K562 (cell line): Measurements from ENCODE around the gene OR2AG1. TPM values are rescaled to one million over a fixed set of nuclear protein-coding genes. Genes with fewer than 3 reads are reported as not detected.

Source experiments
- ATAC-seq: fragments of 200-7000 bp; cut with Tn5 transposase; 3 replicates; pipeline ENCODE4 v1.9.1; 2020; ENCODE audit warnings: moderate library complexity
- BruUV-seq: library from RNA; stranded (reverse); fragments of 400-500 nt; replicated peaks from 2 replicates; lab custom pipeline; 2021; lab: Mats Ljungman, UMichigan
- CTCF ChIA-PET: fragments of 300-600 bp; formaldehyde crosslinking; extraction: SDS; loops from one replicate; lab custom pipeline; 2021; ENCODE audit warnings: low intra/inter-chr PET ratio; lab: Yijun Ruan, JAX
- POLR2A ChIA-PET: fragments of 300-600, 350-650 bp; sonication (Branson Sonifier 250); formaldehyde crosslinking; extraction: SDS; loops from one replicate; lab custom pipeline; 2021; ENCODE audit warnings: antibody characterized with exemption, inconsistent platforms; lab: Yijun Ruan, JAX
- DNase-seq, 4 experiments: peaks; one replicate each; pipeline versions ENCODE4 v3.0.0 to v3.0.0-alpha.2; 2011 to 2018; ENCODE audit warnings: low spot score in 3 of 4, mixed read lengths in 3 of 4; ENCODE audit errors: extremely low read depth in 1 of 4
- FAIRE-seq: peaks from 2 replicates; lab custom pipeline; 2011; peaks lifted over from hg19 to GRCh38; lab: Jason Lieb, UNC
- H2AFZ ChIP-seq: 2 replicates; pipeline ENCODE4 v1.6.0; 2011; ENCODE audit warnings: low read depth, low read length, control low read depth, inconsistent platforms
- H3K27ac ChIP-seq: fragments of 200-600 bp; 3 replicates; pipeline ENCODE4 v1.8.0; 2011; ENCODE audit warnings: low read depth, mild to moderate bottlenecking, control low read depth, inconsistent platforms, low read length, moderate library complexity, mixed read lengths; ENCODE audit errors: extremely low read depth
- H3K27me3 ChIP-seq, 2 experiments: fragments of 300-600 bp in 1 of 2; 2 replicates in 1 of 2; 3 replicates in 1 of 2; pipeline versions ENCODE4 v1.6.0 to v1.8.0; 2011; ENCODE audit warnings: inconsistent platforms in 2 of 2, low read length in 2 of 2, mild to moderate bottlenecking in 1 of 2, mixed read lengths in 1 of 2, moderate library complexity in 1 of 2; ENCODE audit not compliant: control insufficient read depth in 2 of 2, insufficient read depth in 2 of 2
- H3K36me3 ChIP-seq: fragments of 300-600 bp; 3 replicates; pipeline ENCODE4 v1.8.0; 2011; ENCODE audit warnings: mild to moderate bottlenecking, low read length, inconsistent platforms; ENCODE audit not compliant: control insufficient read depth, insufficient read depth
- H3K4me1 ChIP-seq, 2 experiments: fragments of 200-600 bp in 1 of 2; replicated peaks in 1 of 2; 2 replicates in 1 of 2; 3 replicates in 1 of 2; pipeline versions ENCODE4 v1.5.1 to v1.8.0; 2011; ENCODE audit warnings: inconsistent platforms in 2 of 2, low read length in 2 of 2, mild to moderate bottlenecking in 1 of 2, mixed read lengths in 1 of 2, moderate library complexity in 1 of 2; ENCODE audit not compliant: control insufficient read depth in 2 of 2, insufficient read depth in 2 of 2
- H3K4me2 ChIP-seq: 2 replicates; pipeline ENCODE4 v1.6.1; 2011; ENCODE audit warnings: low read length, control low read depth, inconsistent platforms, mixed read lengths; ENCODE audit not compliant: insufficient read depth
- H3K4me3 ChIP-seq: fragments of 200-600 bp; sonication (generic), shearing (Covaris generic); 2 replicates; pipeline ENCODE4 v1.5.1; 2016; ENCODE audit warnings: control low read depth, inconsistent platforms
- H3K79me2 ChIP-seq: fragments of 200-600 bp; 3 replicates; pipeline ENCODE4 v1.8.0; 2011; ENCODE audit warnings: low read length, inconsistent platforms; ENCODE audit not compliant: control insufficient read depth, insufficient read depth
- H3K9ac ChIP-seq, 2 experiments: 2 replicates each; pipeline versions ENCODE4 v1.6.0 to v1.6.1; 2011; ENCODE audit warnings: low read depth in 2 of 2, low read length in 2 of 2, control low read depth in 1 of 2, inconsistent platforms in 1 of 2, mild to moderate bottlenecking in 1 of 2, mixed read lengths in 1 of 2; ENCODE audit not compliant: insufficient read depth in 1 of 2
- H3K9me1 ChIP-seq: one replicate; pipeline ENCODE4 v1.6.0; 2011; ENCODE audit warnings: inconsistent platforms, mild to moderate bottlenecking, low read length, moderate library complexity; ENCODE audit not compliant: control insufficient read depth, insufficient read depth
- H3K9me3 ChIP-seq: replicated peaks from 2 replicates; pipeline ENCODE4 v1.5.1; 2011; ENCODE audit warnings: low read depth, low read length, inconsistent platforms; ENCODE audit not compliant: control insufficient read depth, insufficient read depth
- H4K20me1 ChIP-seq: replicated peaks from 2 replicates; pipeline ENCODE4 v1.6.1; 2011; ENCODE audit warnings: low read length, inconsistent platforms, mixed read lengths; ENCODE audit not compliant: control insufficient read depth, insufficient read depth
- ARNT ChIP-seq, 2 experiments: fragments of 450-650 bp; IDR thresholded peaks; 2 replicates each; pipeline ENCODE4 v1.6.1; 2016; ENCODE audit warnings: mild to moderate bottlenecking in 1 of 2
- CSDE1 ChIP-seq, 2 experiments: fragments of 450-650 bp; IDR thresholded peaks; 2 replicates each; pipeline ENCODE4 v1.6.1; 2016; ENCODE audit warnings: mild to moderate bottlenecking in 1 of 2
- MYNN ChIP-seq, 2 experiments: sonication (generic); formaldehyde crosslinking in 1 of 2; IDR thresholded peaks; 2 replicates each; pipeline versions ENCODE4 v1.5.0 to v1.6.1; 2016 to 2020; ENCODE audit warnings: antibody characterized with exemption in 1 of 2, missing genetic modification reagents in 1 of 2
- PHB ChIP-seq: fragments of 250-450 bp; sonication (Bioruptor Pico); IDR thresholded peaks from 2 replicates; pipeline ENCODE4 v1.5.0; 2021
- SMC3 ChIP-seq: conservative IDR thresholded peaks from 2 replicates; pipeline ENCODE4 v1.6.1; 2011; ENCODE audit warnings: low read depth, low read length, improper control_type of control experiment; ENCODE audit not compliant: insufficient read depth
- STAT5A ChIP-seq: IDR thresholded peaks from 2 replicates; pipeline ENCODE4 v1.6.1; 2012; ENCODE audit warnings: low read length, inconsistent platforms, borderline replicate concordance
- ZNF24 ChIP-seq: fragments of 450-650 bp; IDR thresholded peaks from 2 replicates; pipeline ENCODE4 v1.6.1; 2016
- ZNF695 ChIP-seq: fragments of 450-650 bp; formaldehyde crosslinking; IDR thresholded peaks from 2 replicates; pipeline ENCODE4 v1.4.0; 2020; ENCODE audit warnings: mild to moderate bottlenecking, moderate library complexity
- ZNF696 ChIP-seq: fragments of 250-450 bp; sonication (Bioruptor Pico); conservative IDR thresholded peaks from 2 replicates; pipeline ENCODE4 v1.4.0; 2020; ENCODE audit warnings: mild to moderate bottlenecking, moderate library complexity
- WGBS: fragments of 100-300 bp; shearing (Covaris generic); methylation state at CpG from one replicate; pipeline ENCODE4 v1.1.6; 2016; ENCODE audit warnings: low coverage, mixed read lengths; ENCODE audit not compliant: insufficient coverage; ENCODE audit errors: missing lambda C conversion rate; 5-methylcytosine and 5-hydroxymethylcytosine counted together
- in situ Hi-C: fragments of 300-500 bp; cut with MboI; formaldehyde crosslinking; loops from 4 replicates; pipeline ENCODE4 v1.15.0; 2018; ENCODE audit warnings: inconsistent platforms, mixed read lengths
- intact Hi-C: fragments of 100-400 bp; cut with micrococcal nuclease; formaldehyde crosslinking; loops from 2 replicates; pipeline ENCODE4 v1.14.2; 2022
- polyA plus RNA-seq, 8 experiments: library from polyadenylated mRNA; depleted of rRNA in 4 of 8; stranded (reverse) in 5 of 8; unstranded in 3 of 8; fragments of >200 nt; fragmentation: Nextera tagmentation in 2 of 8; fragmentation: Illumina TruSeq in 1 of 8; extraction: Ambion mirVana in 2 of 8; extraction: Trizol in 1 of 8; gene quantifications; 2 replicates each; pipeline versions ENCODE4 v1.2.1 to v1.2.3, GENCODE V29; 2011 to 2014; ENCODE audit warnings: inconsistent platforms in 1 of 8, missing spikeins in 1 of 8
- total RNA-seq, 7 experiments: library from RNA; depleted of rRNA in 6 of 7; stranded (reverse); fragments of >200 nt in 6 of 7; fragmentation: Illumina TruSeq in 2 of 7; extraction: Trizol in 2 of 7; gene quantifications; 2 replicates each; pipeline versions ENCODE4 v1.2.1 to v1.2.3, GENCODE V29; 2011 to 2021; ENCODE audit warnings: low replicate concordance in 1 of 7
- TF ChIP-seq, protein P1 (sequence below): sonication (generic); formaldehyde crosslinking; IDR thresholded peaks from 2 replicates; pipeline ENCODE4 v1.5.0; 2020; ENCODE audit warnings: missing genetic modification reagents
- TF ChIP-seq, protein P2 (sequence below): IDR thresholded peaks from 2 replicates; pipeline ENCODE4 v1.6.1; 2014; ENCODE audit warnings: antibody characterized with exemption

OR2AG1 gene
- total and polyA plus RNA-seq, 9 of the 15 experiments (the other 6 are each of a cell fraction or from before 2014, with no cell fraction given) = 0.05 to 0.11 (median 0.07) TPM; not detected in 5

DNA sequence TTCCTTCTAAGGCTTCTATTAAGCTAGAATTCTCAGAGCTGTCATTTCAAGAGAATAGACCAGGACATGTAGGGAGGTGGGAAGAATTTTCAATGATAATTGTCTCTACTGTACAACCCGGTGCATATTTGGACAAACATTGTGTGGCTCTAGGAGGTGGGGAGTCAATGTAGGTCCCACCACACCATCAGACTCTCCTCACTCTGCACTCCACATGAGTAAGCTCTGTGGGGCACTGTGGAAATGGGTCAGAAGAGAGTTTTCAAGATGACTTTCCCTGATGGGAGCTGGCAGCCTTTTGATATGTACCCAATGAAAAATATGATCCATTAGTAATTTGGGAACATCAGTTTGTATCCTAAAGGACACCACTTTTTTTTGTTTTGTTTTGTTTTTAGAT is 44.2 kb upstream of the OR2AG1 start:
- BruUV-seq = no TSS peak
- Histone ChIP-seq H3K9ac (no peak overlapping the region), H2AFZ (no peak overlapping the region), H3K4me1 (peaks cover 0 to 7% of the 10 kb centered on the region in 2 experiments; a peak in 2 of 5 replicates), H3K9me3 (no peaks in the 10 kb centered on the region), H3K9me1 (no peaks in the 10 kb centered on the region), H3K79me2 (no peaks in the 10 kb centered on the region), H3K4me2 (no peak overlapping the region), H4K20me1 (no peaks in the 10 kb centered on the region), H3K4me3 (no peak overlapping the region), H3K36me3 (no peaks in the 10 kb centered on the region), H3K27ac (no peak overlapping the region), H3K27me3 (no peaks in the 10 kb centered on the region)
- TF ChIP-seq SMC3 (no peak), ARNT (IDR thresholded peaks at IDR 0.05) (no peak), ZNF24 (no peak), CSDE1 (IDR thresholded peaks at IDR 0.05) (no peak), MYNN (IDR thresholded peaks at IDR 0.05) (no peak), MYNN (CRISPR knock-in tag; IDR thresholded peaks at IDR 0.05) (no peak), PHB (CRISPR knock-in tag) (no peak), STAT5A (no peak), ZNF696 (CRISPR knock-in tag) (no peak), ZNF695 (CRISPR knock-in tag) (no peak)
- TF ChIP-seq, protein P1, sequence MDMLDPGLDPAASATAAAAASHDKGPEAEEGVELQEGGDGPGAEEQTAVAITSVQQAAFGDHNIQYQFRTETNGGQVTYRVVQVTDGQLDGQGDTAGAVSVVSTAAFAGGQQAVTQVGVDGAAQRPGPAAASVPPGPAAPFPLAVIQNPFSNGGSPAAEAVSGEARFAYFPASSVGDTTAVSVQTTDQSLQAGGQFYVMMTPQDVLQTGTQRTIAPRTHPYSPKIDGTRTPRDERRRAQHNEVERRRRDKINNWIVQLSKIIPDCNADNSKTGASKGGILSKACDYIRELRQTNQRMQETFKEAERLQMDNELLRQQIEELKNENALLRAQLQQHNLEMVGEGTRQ = no peak
- TF ChIP-seq, protein P2, sequence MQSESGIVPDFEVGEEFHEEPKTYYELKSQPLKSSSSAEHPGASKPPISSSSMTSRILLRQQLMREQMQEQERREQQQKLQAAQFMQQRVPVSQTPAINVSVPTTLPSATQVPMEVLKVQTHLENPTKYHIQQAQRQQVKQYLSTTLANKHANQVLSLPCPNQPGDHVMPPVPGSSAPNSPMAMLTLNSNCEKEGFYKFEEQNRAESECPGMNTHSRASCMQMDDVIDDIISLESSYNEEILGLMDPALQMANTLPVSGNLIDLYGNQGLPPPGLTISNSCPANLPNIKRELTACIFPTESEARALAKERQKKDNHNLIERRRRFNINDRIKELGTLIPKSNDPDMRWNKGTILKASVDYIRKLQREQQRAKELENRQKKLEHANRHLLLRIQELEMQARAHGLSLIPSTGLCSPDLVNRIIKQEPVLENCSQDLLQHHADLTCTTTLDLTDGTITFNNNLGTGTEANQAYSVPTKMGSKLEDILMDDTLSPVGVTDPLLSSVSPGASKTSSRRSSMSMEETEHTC = no peak
- CTCF ChIA-PET = interaction anchor here (2.2 kb wide), 1 partner anchor 19 kb away, joined by 13 read pairs; no protein-coding TSS in a partner anchor
- in situ Hi-C loops (no loop called here), intact Hi-C loops (loop anchor here (1.0 kb wide), 1 partner anchor 19 kb away; no protein-coding TSS in a partner anchor)
- FAIRE-seq = no peak
- 36% methylated on average over 1 of the region's 1 CpG for WGBS
- POLR2A ChIA-PET = interaction anchor here (1.0 kb wide), 1 partner anchor 8 kb away, joined by 3 read pairs; no protein-coding TSS in a partner anchor
- ATAC-seq = no peak
- DNase-seq = no peak
